Measurements from ENCODE around the gene SLC24A3.
"Not testable (repeated sequence)": the region's sequence is repeated elsewhere in the genome, so short reads cannot be mapped to it uniquely, and the experiment has no call there.

The SLC24A3 gene

GRCh38 chr20:19633985-19634384 is 421.5 kb downstream of the SLC24A3 start:
- no CpG with 5 or more reads among the region's 3 CpGs for WGBS (ENCODE audit: extremely low coverage, insufficient coverage, insufficient read length)
- Histone ChIP-seq H2AK5ac (ENCODE audit: low read length) (no peak overlapping the region), H2AFZ (ENCODE audit: insufficient read depth, low read length, poor library complexity) (no peak overlapping the region), H3K79me2 (ENCODE audit: control insufficient read depth, insufficient read depth, low read length, poor library complexity) (no peaks in the 10 kb centered on the region), H4K12ac (ENCODE audit: low read depth, low read length) (no peak overlapping the region), H4K8ac (ENCODE audit: low read depth, low read length) (no peak overlapping the region), H2BK12ac (ENCODE audit: low read length) (no peak overlapping the region), H3K4me1 (ENCODE audit: control insufficient read depth in 1 of 2, insufficient read depth in 2 of 2, low read length in 2 of 2) (no peaks in the 10 kb centered on the region), H2BK120ac (ENCODE audit: insufficient read depth, low read length, poor library complexity) (no peak overlapping the region), H3K9ac (ENCODE audit: low read length) (no peak overlapping the region), H3K27ac (ENCODE audit: low read depth, low read length) (no peak overlapping the region), H4K91ac (ENCODE audit: low read depth, low read length) (no peak overlapping the region), H3K14ac (ENCODE audit: low read length) (no peak overlapping the region), H3K9me3 (ENCODE audit: insufficient read depth, low read depth, low read length) (no peaks in the 10 kb centered on the region), H3K36me3 (ENCODE audit: control insufficient read depth in 1 of 2, insufficient read depth in 2 of 2, low read length in 2 of 2) (no peaks in the 10 kb centered on the region), H2BK5ac (ENCODE audit: low read depth, low read length, poor library complexity) (no peak overlapping the region), H3K4me3 (ENCODE audit: low read depth, low read length) (no peak overlapping the region), H3K79me1 (ENCODE audit: low read length) (no peaks in the 10 kb centered on the region), H3K23ac (ENCODE audit: low read length) (no peak overlapping the region), H3K27me3 (ENCODE audit: insufficient read depth, low read length) (no peaks in the 10 kb centered on the region), H3K4me2 (ENCODE audit: low read length) (no peak overlapping the region), H3K18ac (ENCODE audit: low read length) (no peak overlapping the region), H3K4ac (ENCODE audit: low read depth, low read length) (no peak overlapping the region)
- no peak for DNase-seq

GRCh38 chr20:19639471-19640045 is 427.1 kb downstream of the SLC24A3 start:
- H4K91ac ChIP-seq (ENCODE audit: low read depth, low read length); H3K18ac ChIP-seq (ENCODE audit: low read length); H2AK5ac ChIP-seq (ENCODE audit: low read length); H3K4me1 ChIP-seq (ENCODE audit: control insufficient read depth in 1 of 2, insufficient read depth in 2 of 2, low read length in 2 of 2); H3K27me3 ChIP-seq (ENCODE audit: insufficient read depth, low read length); H4K12ac ChIP-seq (ENCODE audit: low read depth, low read length); H3K9me3 ChIP-seq (ENCODE audit: insufficient read depth, low read depth, low read length); H2BK120ac ChIP-seq (ENCODE audit: insufficient read depth, low read length, poor library complexity); H3K9ac ChIP-seq (ENCODE audit: low read length); H2AFZ ChIP-seq (ENCODE audit: insufficient read depth, low read length, poor library complexity); H3K4ac ChIP-seq (ENCODE audit: low read depth, low read length); H3K4me2 ChIP-seq (ENCODE audit: low read length); H3K36me3 ChIP-seq (ENCODE audit: control insufficient read depth in 1 of 2, insufficient read depth in 2 of 2, low read length in 2 of 2); DNase-seq; H2BK12ac ChIP-seq (ENCODE audit: low read length); H3K4me3 ChIP-seq (ENCODE audit: low read depth, low read length); H4K8ac ChIP-seq (ENCODE audit: low read depth, low read length); H3K79me2 ChIP-seq (ENCODE audit: control insufficient read depth, insufficient read depth, low read length, poor library complexity); H3K14ac ChIP-seq (ENCODE audit: low read length); H3K27ac ChIP-seq (ENCODE audit: low read depth, low read length); H3K23ac ChIP-seq (ENCODE audit: low read length); H3K79me1 ChIP-seq (ENCODE audit: low read length); H2BK5ac ChIP-seq (ENCODE audit: low read depth, low read length, poor library complexity): not testable (repeated sequence)
- WGBS (ENCODE audit: extremely low coverage, insufficient coverage, insufficient read length): no CpG with 5 or more reads among the region's 32 CpGs

DNA sequence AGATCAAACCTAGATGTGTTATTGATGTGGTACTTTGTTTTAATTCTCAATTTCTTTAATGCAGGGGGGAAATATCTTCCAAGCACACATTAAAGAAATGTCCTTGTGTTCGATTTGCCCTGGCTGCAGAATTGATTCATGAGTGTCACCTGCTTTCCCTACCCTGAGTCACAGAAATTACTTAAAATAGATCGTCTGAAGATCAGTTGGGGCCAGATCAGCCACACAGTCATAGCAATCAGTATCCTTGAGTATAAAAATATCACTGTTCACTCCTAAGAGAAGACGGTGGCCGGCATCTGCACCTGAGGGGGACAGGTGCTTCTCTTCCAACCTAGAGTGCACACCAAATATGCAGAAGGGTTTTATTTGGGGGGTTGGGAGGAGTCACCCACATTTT is 430.4 kb downstream of the SLC24A3 start:
- no peak overlapping the region for H2BK12ac ChIP-seq (ENCODE audit: low read length)
- no peak overlapping the region for H4K91ac ChIP-seq (ENCODE audit: low read depth, low read length)
- H3K27me3 ChIP-seq (ENCODE audit: insufficient read depth, low read length): no peaks in the 10 kb centered on the region
- H3K9ac ChIP-seq (ENCODE audit: low read length): no peak overlapping the region
- H3K79me2 ChIP-seq (ENCODE audit: control insufficient read depth, insufficient read depth, low read length, poor library complexity): no peaks in the 10 kb centered on the region
- no peak overlapping the region for H3K4ac ChIP-seq (ENCODE audit: low read depth, low read length)
- H3K4me3 ChIP-seq (ENCODE audit: low read depth, low read length): no peak overlapping the region
- no peak overlapping the region for H3K18ac ChIP-seq (ENCODE audit: low read length)
- H4K12ac ChIP-seq (ENCODE audit: low read depth, low read length): no peak overlapping the region
- H3K4me1 ChIP-seq (ENCODE audit: control insufficient read depth in 1 of 2, insufficient read depth in 2 of 2, low read length in 2 of 2): no peaks in the 10 kb centered on the region
- WGBS (ENCODE audit: extremely low coverage, insufficient coverage, insufficient read length): no CpG with 5 or more reads among the region's 4 CpGs
- no peaks in the 10 kb centered on the region for H3K36me3 ChIP-seq (ENCODE audit: control insufficient read depth in 1 of 2, insufficient read depth in 2 of 2, low read length in 2 of 2)
- no peak overlapping the region for H2BK120ac ChIP-seq (ENCODE audit: insufficient read depth, low read length, poor library complexity)
- no peak overlapping the region for H2AK5ac ChIP-seq (ENCODE audit: low read length)
- H3K9me3 ChIP-seq (ENCODE audit: insufficient read depth, low read depth, low read length): peaks cover 1% of the 10 kb centered on the region
- no peak for DNase-seq
- H4K8ac ChIP-seq (ENCODE audit: low read depth, low read length): no peak overlapping the region
- no peak overlapping the region for H3K14ac ChIP-seq (ENCODE audit: low read length)
- no peak overlapping the region for H2AFZ ChIP-seq (ENCODE audit: insufficient read depth, low read length, poor library complexity)
- no peaks in the 10 kb centered on the region for H3K79me1 ChIP-seq (ENCODE audit: low read length)
- H3K23ac ChIP-seq (ENCODE audit: low read length): no peak overlapping the region
- H2BK5ac ChIP-seq (ENCODE audit: low read depth, low read length, poor library complexity): no peak overlapping the region
- no peak overlapping the region for H3K27ac ChIP-seq (ENCODE audit: low read depth, low read length)
- no peak overlapping the region for H3K4me2 ChIP-seq (ENCODE audit: low read length)

- Histone ChIP-seq H2BK12ac (ENCODE audit: low read length) (no peak overlapping the region), H3K79me1 (ENCODE audit: low read length) (no peaks in the 10 kb centered on the region), H4K91ac (ENCODE audit: low read depth, low read length) (no peak overlapping the region), H3K23ac (ENCODE audit: low read length) (no peak overlapping the region), H3K14ac (ENCODE audit: low read length) (no peak overlapping the region), H2BK120ac (ENCODE audit: insufficient read depth, low read length, poor library complexity) (no peak overlapping the region), H3K27ac (ENCODE audit: low read depth, low read length) (no peak overlapping the region), H3K9ac (ENCODE audit: low read length) (no peak overlapping the region), H3K4ac (ENCODE audit: low read depth, low read length) (no peak overlapping the region), H3K4me1 (ENCODE audit: control insufficient read depth in 1 of 2, insufficient read depth in 2 of 2, low read length in 2 of 2) (no peaks in the 10 kb centered on the region), H2BK5ac (ENCODE audit: low read depth, low read length, poor library complexity) (no peak overlapping the region), H2AK5ac (ENCODE audit: low read length) (no peak overlapping the region), H3K36me3 (ENCODE audit: control insufficient read depth in 1 of 2, insufficient read depth in 2 of 2, low read length in 2 of 2) (no peaks in the 10 kb centered on the region), H3K4me3 (ENCODE audit: low read depth, low read length) (no peak overlapping the region), H3K79me2 (ENCODE audit: control insufficient read depth, insufficient read depth, low read length, poor library complexity) (no peaks in the 10 kb centered on the region), H4K8ac (ENCODE audit: low read depth, low read length) (no peak overlapping the region), H3K9me3 (ENCODE audit: insufficient read depth, low read depth, low read length) (peaks cover 1% of the 10 kb centered on the region), H4K12ac (ENCODE audit: low read depth, low read length) (no peak overlapping the region), H3K27me3 (ENCODE audit: insufficient read depth, low read length) (no peaks in the 10 kb centered on the region), H3K4me2 (ENCODE audit: low read length) (no peak overlapping the region), H3K18ac (ENCODE audit: low read length) (no peak overlapping the region), H2AFZ (ENCODE audit: insufficient read depth, low read length, poor library complexity) (no peak overlapping the region)
- no CpG with 5 or more reads among the region's 9 CpGs for WGBS (ENCODE audit: extremely low coverage, insufficient coverage, insufficient read length)
- DNase-seq: no peak
These were observed 431.6 kb downstream of the SLC24A3 start for GRCh38 chr20:19644085-19644484.
